ENCODE measurements around the gene CLIC4.
"Not testable (repeated sequence)": the region's sequence is repeated elsewhere in the genome, so short reads cannot be mapped to it uniquely, and the experiment has no call there.

Gene CLIC4

GRCh38 chr1:24744911-24745710 lies at the start of gene CLIC4:
CLIC4 (plus strand) TSS chr1:24745447; CDS start chr1:24745554, 107 bp downstream.
- DNase-seq (ENCODE audit: low read depth) = peak; percentile 98

GRCh38 chr1:24696041-24696755 lies 49.0 kb upstream of the CLIC4 start:
- no peak for DNase-seq (ENCODE audit: low read depth)

- no peak for DNase-seq (ENCODE audit: low read depth)
Observed at GRCh38 chr1:24696756-24697330, 48.4 kb upstream of the CLIC4 start.

GRCh38 chr1:24697453-24698001 lies 47.7 kb upstream of the CLIC4 start:
- DNase-seq (ENCODE audit: low read depth) = not testable (repeated sequence)

- DNase-seq (ENCODE audit: low read depth) = not testable (repeated sequence)
Observed at GRCh38 chr1:24698326-24698725, 46.9 kb upstream of the CLIC4 start.

- DNase-seq (ENCODE audit: low read depth) = no peak
Observed at GRCh38 chr1:24699628-24700027, 45.6 kb upstream of the CLIC4 start.

GRCh38 chr1:24702511-24703293 lies 42.5 kb upstream of the CLIC4 start:
- no peak for DNase-seq (ENCODE audit: low read depth)

- DNase-seq (ENCODE audit: low read depth) = no peak
Observed at GRCh38 chr1:24704411-24705259, 40.6 kb upstream of the CLIC4 start.

GRCh38 chr1:24705260-24706073 lies 39.8 kb upstream of the CLIC4 start:
- no peak for DNase-seq (ENCODE audit: low read depth)

GRCh38 chr1:24706074-24706389 lies 39.2 kb upstream of the CLIC4 start:
- not testable (repeated sequence) for DNase-seq (ENCODE audit: low read depth)

GRCh38 chr1:24707687-24708086 lies 37.6 kb upstream of the CLIC4 start:
- DNase-seq (ENCODE audit: low read depth) = no peak

GRCh38 chr1:24708938-24709337 lies 36.3 kb upstream of the CLIC4 start:
- DNase-seq (ENCODE audit: low read depth) = no peak

GRCh38 chr1:24709791-24710441 lies 35.3 kb upstream of the CLIC4 start:
- no peak for DNase-seq (ENCODE audit: low read depth)

GRCh38 chr1:24711329-24711728 lies 33.9 kb upstream of the CLIC4 start:
- no peak for DNase-seq (ENCODE audit: low read depth)

- DNase-seq (ENCODE audit: low read depth) = no peak
Observed at GRCh38 chr1:24713176-24713575, 32.1 kb upstream of the CLIC4 start.

- no peak for DNase-seq (ENCODE audit: low read depth)
Observed at GRCh38 chr1:24713736-24714135, 31.5 kb upstream of the CLIC4 start.

- DNase-seq (ENCODE audit: low read depth) = no peak
Observed at GRCh38 chr1:24714859-24715520, 30.3 kb upstream of the CLIC4 start.

- DNase-seq (ENCODE audit: low read depth) = no peak
Observed at GRCh38 chr1:24715658-24716057, 29.6 kb upstream of the CLIC4 start.

All from activated T-cell treated with anti-CD3 and anti-CD28 coated beads for 24 hours (primary cell).